NCI-H774 (cell line): ENCODE data around the gene GDAP1L1.

ENCODE experiments used
- DNase-seq: peaks from one replicate; lab custom pipeline; 2025; lab: John Stamatoyannopoulos, UW

GDAP1L1 gene

GRCh38 chr20:44247131-44247571 lies at the start of gene GDAP1L1:
Gene GDAP1L1, plus strand, starts transcription at chr20:44247308. Its CDS starts 27 bp downstream, at chr20:44247335.
- DNase-seq: no peak

- DNase-seq: no peak
These were observed 48.2 kb upstream of the GDAP1L1 start for GRCh38 chr20:44198872-44199271.

GRCh38 chr20:44199877-44200276 lies 47.2 kb upstream of the GDAP1L1 start:
- DNase-seq: no peak

- no peak for DNase-seq
These were observed 46.7 kb upstream of the GDAP1L1 start for GRCh38 chr20:44200371-44200770.

GRCh38 chr20:44200983-44201382 lies 46.1 kb upstream of the GDAP1L1 start:
- DNase-seq: no peak

- no peak for DNase-seq
These were observed 43.9 kb upstream of the GDAP1L1 start for GRCh38 chr20:44203161-44203560.

- no peak for DNase-seq
These were observed 42.8 kb upstream of the GDAP1L1 start for GRCh38 chr20:44204156-44204831.

- DNase-seq: no peak
These were observed 42.3 kb upstream of the GDAP1L1 start for GRCh38 chr20:44204832-44205215.

GRCh38 chr20:44206132-44206531 lies 41.0 kb upstream of the GDAP1L1 start:
- DNase-seq: no peak

- DNase-seq: no peak
These were observed 39.9 kb upstream of the GDAP1L1 start for GRCh38 chr20:44207126-44207723.

GRCh38 chr20:44208165-44208564 lies 38.9 kb upstream of the GDAP1L1 start:
- no peak for DNase-seq

- DNase-seq: no peak
These were observed 38.3 kb upstream of the GDAP1L1 start for GRCh38 chr20:44208770-44209169.

GRCh38 chr20:44209686-44210405 lies 37.3 kb upstream of the GDAP1L1 start:
- DNase-seq: no peak

GRCh38 chr20:44210406-44211176 lies 36.5 kb upstream of the GDAP1L1 start, which contains the start of gene OSER1:
Gene OSER1, minus strand, starts transcription at chr20:44210771. Its CDS starts 3,814 bp downstream, at chr20:44206957.
- peak; percentile 94 for DNase-seq

GRCh38 chr20:44211177-44212039 lies 35.7 kb upstream of the GDAP1L1 start:
- no peak for DNase-seq

- no peak for DNase-seq
These were observed 34.3 kb upstream of the GDAP1L1 start for GRCh38 chr20:44212792-44213191.

GRCh38 chr20:44215125-44215524 lies 32.0 kb upstream of the GDAP1L1 start:
- peak; percentile 12 for DNase-seq

- peak; percentile 62 for DNase-seq
These were observed 29.6 kb upstream of the GDAP1L1 start for GRCh38 chr20:44217342-44218092.

GRCh38 chr20:44218446-44218845 lies 28.7 kb upstream of the GDAP1L1 start:
- DNase-seq: no peak

GRCh38 chr20:44219170-44219730 lies 27.9 kb upstream of the GDAP1L1 start:
- DNase-seq: no peak
